D341Med (cell line): ENCODE data around the gene PXDC1.
"Not testable (repeated sequence)": the region's sequence is repeated elsewhere in the genome, so short reads cannot be mapped to it uniquely, and the experiment has no call there.

ENCODE experiments used
- DNase-seq: peaks from one replicate; pipeline ENCODE4 v3.0.0; 2012; ENCODE audit warnings: low spot score

PXDC1 gene

DNA sequence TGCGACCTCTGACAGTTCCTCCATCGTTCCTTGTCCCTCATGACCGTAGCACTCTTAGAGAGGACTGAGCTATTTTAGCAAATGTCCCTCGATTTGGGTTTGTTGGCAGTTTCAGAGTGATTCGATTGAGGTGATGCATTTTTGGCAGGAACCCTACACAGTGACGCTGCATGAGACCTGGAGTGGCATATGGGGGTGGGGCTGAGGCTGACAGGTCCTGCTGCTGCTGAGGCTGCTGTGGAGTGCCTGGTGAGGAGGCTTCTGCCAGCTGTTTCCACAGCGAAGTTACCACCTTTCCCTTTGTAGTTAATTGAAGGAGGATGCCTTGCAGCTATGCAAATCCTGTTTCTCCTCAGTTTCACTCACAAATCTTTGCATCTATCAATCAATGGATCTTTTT, 19.8 kb downstream of the PXDC1 start:
- no peak for DNase-seq

GRCh38 chr6:3729603-3730344, 21.7 kb downstream of the PXDC1 start:
- DNase-seq, result no peak

DNA sequence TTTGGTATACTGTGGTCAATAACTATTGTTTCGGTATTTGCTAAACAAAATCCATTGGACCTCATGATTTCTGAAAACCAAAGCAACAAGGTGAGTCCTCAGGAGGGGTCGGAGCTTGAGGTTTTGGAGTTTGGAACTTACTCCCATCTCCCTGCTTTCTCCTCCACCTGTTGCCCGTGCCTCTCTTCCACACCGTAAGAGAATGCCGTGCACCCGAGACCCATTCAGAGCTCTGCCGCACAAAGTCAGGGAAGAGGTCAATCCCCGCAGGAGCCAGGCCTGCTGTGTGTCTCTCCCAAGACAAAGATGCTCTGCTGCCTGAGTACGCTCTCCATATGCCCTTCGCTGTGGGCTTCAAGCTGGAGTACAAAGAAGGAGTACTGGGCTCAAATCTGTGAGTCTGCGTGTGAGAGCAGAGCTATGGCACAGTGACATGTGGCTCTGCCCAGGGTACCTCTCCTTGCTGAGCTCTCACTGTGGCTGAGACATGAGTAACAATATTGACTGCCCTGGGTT, 23.9 kb downstream of the PXDC1 start:
- DNase-seq, result no peak

- no peak for DNase-seq
These were observed 24.5 kb downstream of the PXDC1 start for GRCh38 chr6:3727036-3727435.

GRCh38 chr6:3726421-3726820, 25.1 kb downstream of the PXDC1 start:
- DNase-seq, result no peak

DNA sequence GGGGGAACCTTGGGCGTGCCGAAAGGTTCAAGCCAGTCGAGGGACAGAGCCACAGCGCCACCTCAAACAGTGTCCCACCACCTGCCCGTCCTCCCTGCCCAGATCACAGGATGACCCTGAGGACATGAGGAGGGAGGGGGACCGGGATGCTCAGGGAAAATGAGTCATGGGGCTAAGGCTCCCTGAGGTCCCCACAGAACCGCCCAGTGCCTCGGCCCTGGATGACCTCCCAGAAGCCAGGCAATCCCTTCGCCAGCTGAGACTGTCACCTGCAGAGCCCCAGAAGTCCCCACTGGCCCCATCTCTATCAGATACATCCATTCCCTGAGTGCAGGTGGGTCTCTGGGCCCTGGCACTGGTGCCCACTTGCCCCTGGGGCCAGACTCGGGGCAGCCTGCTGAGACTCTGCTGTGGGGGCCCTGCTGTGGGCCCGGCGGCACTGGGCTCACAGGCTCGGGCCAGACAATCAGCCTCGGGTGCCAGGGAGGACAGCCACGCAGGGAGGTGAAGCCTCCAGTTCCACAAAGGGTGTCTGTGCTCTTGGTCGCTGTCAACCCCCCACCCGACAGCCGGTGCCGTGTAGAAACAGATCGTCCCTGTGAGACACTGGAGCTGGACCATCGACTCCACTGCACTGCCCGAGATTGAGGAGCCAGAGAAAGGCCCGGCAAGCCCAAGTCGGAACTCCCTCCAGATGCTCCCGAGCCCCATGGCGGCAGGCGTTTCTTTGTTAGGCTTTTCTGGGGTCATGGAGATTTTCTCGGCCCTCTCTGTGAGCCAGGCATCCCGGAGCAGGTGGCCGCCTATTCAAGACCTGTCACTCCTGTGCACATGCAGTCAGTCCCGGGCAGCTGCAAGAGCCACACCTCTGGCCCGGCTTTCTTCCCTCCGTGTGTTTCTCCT, 26.1 kb downstream of the PXDC1 start:
- DNase-seq, result no peak

- no peak for DNase-seq
These were observed 26.9 kb downstream of the PXDC1 start for GRCh38 chr6:3724451-3725144.

- no peak for DNase-seq
These were observed 27.5 kb downstream of the PXDC1 start for GRCh38 chr6:3723966-3724365.

DNA sequence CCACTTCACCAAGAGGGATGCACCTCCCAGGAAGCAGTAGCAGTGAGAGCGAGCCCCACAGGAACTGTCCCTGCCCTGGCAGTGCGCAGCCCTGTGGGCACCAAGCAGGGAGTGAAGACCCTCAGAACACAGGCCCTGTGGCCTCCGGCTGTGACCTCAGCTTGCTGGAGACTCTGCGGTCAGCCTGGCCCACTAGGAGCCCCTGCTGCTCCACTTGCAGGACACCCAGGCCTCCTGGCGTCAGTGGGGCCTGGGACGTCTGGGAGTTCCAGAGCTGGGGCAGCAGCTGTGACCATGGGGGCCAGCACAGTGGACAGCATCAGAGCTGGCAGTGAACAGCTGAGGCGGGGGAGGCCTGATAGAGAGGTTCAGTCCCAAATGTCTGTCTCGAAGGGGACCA, 28.3 kb downstream of the PXDC1 start:
- no peak for DNase-seq

GRCh38 chr6:3722785-3723184, 28.7 kb downstream of the PXDC1 start:
- no peak for DNase-seq

DNA sequence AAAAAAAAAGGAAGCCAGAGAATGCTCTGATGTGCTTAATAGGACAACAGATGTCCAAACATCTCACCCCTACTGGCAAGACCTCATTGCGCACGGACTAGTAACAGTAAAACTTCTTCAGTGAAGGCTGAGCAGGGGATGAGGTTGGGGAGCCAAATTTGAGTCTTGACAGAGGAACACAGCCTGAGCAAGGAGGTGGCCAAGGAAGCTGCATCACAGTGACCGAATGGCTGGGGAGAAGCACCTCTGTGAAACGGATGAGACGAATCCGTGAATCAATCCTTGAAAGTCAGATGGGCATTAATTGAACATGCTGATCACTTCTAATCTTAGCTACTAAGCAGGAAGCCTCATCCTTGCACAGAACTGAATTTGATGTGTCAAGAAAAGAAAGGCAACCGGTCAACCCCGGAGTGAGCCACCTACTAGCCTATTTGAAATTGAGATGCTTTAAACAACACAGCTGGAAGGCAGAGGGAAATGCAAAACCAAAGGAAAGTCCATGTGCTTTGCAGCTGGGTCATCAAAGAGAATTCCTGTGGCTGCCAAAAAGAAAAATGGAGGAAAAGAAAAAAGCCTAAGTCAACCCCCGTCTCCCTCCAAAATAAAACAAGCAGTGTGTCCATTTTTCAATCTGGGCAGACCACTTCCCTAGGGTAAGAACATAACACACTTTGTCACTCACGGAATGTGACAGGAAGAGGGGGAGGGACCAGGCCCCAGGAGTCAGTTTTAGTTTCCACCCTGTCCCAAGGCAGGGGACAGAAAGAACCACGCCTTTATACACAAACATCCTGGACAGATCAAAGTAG, 29.5 kb downstream of the PXDC1 start:
- DNase-seq, result no peak

- DNase-seq, result not testable (repeated sequence)
These were observed 30.7 kb downstream of the PXDC1 start for GRCh38 chr6:3720770-3721169.

DNA sequence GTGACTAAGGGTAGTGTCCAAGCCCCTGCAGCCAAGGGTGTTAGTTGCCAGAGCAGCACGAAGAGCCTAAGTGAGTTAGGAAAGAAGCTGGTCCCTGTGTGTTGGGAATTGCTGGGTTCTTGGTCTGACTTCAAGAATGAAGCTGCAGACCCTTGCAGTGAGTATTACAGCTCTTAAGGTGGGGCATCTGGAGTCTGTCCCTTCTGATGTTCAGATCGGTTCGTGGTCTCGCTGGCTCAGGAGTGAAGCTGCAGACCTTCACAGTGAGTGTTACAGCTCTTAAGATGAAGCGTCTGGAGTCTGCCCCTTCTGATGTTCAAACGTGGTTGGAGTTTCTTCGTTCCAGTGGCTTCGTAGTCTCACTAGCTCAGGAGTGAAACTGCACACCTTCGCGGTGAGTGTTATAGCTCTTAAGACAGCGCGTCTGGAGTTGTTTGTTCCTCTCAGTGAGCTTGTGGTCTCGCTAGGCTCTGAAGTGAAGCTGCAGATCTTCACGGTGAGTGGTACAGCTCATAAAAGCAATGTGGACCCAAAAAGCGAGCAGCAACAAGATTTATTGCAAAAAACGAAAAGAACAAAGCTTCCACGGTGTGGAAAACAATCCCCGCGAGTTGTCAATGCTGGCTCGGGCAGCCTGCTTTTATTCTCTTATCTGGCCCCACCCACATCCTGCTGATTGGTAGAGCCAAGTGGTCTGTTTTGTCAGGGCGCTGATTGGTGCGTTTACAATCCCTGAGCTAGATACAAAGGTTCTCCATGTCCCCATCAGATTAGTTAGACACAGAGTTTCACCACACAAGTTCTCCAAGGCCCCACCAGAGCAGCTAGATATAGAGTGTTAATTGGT, 31.8 kb downstream of the PXDC1 start:
- no peak for DNase-seq

- no peak for DNase-seq
These were observed 33.1 kb downstream of the PXDC1 start for GRCh38 chr6:3718407-3718806.

GRCh38 chr6:3715285-3715684, 36.2 kb downstream of the PXDC1 start:
- no peak for DNase-seq

- no peak for DNase-seq
These were observed 36.7 kb downstream of the PXDC1 start for GRCh38 chr6:3714768-3715167.

GRCh38 chr6:3714111-3714510, 37.4 kb downstream of the PXDC1 start:
- no peak for DNase-seq

- no peak for DNase-seq
These were observed 38.5 kb downstream of the PXDC1 start for GRCh38 chr6:3712827-3713665.

GRCh38 chr6:3711776-3712175, 39.7 kb downstream of the PXDC1 start:
- no peak for DNase-seq

GRCh38 chr6:3710403-3710802, 41.1 kb downstream of the PXDC1 start:
- DNase-seq, result no peak
